ENCODE measurements around the gene RHPN2. TPM values are rescaled to one million over a fixed set of nuclear protein-coding genes. Genes with fewer than 3 reads are reported as not detected.

RHPN2 gene
- total and polyA plus RNA-seq, 2 of the 8 experiments (the other 6 are each of a cell fraction or from before 2014, with no cell fraction given) = 22.8 to 31.1 TPM

GRCh38 chr19:33086955-33087354 lies 22.3 kb upstream of the RHPN2 start (continued):
- no peak for TF ChIP-seq CHD7 (IDR thresholded peaks at IDR 0.05; ENCODE audit: insufficient replicate concordance, low read length)
- no peak for TF ChIP-seq SP1 (IDR thresholded peaks at IDR 0.05; ENCODE audit: low read depth, low read length)
- no peak for TF ChIP-seq TBP (IDR thresholded peaks at IDR 0.05; ENCODE audit: low read depth, low read length)
- TF ChIP-seq CHD2 (IDR thresholded peaks at IDR 0.05; ENCODE audit: low read length) = no peak
- TF ChIP-seq CEBPB (IDR thresholded peaks at IDR 0.05; ENCODE audit: low read depth, low read length) = no peak
- no peak for TF ChIP-seq EZH2 (IDR thresholded peaks at IDR 0.05; ENCODE audit: low read depth, low read length, severe bottlenecking)
- TF ChIP-seq, protein P1, sequence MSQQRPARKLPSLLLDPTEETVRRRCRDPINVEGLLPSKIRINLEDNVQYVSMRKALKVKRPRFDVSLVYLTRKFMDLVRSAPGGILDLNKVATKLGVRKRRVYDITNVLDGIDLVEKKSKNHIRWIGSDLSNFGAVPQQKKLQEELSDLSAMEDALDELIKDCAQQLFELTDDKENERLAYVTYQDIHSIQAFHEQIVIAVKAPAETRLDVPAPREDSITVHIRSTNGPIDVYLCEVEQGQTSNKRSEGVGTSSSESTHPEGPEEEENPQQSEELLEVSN (IDR thresholded peaks at IDR 0.05) = no peak
- TF ChIP-seq SIRT6 (IDR thresholded peaks at IDR 0.05; ENCODE audit: low read length) = no peak
- no peak for TF ChIP-seq HDAC6 (IDR thresholded peaks at IDR 0.05; ENCODE audit: low read depth, low read length)
- no peak for TF ChIP-seq RNF2 (IDR thresholded peaks at IDR 0.05; ENCODE audit: borderline replicate concordance, low read depth, low read length, missing control alignments, poor library complexity, severe bottlenecking)
- TF ChIP-seq CBX5 (IDR thresholded peaks at IDR 0.05; ENCODE audit: low read depth, low read length) = no peak
- TF ChIP-seq TEAD4 (IDR thresholded peaks at IDR 0.05; ENCODE audit: low read depth, low read length) = no peak
